K562 (cell line): ENCODE results near the gene GLT8D2. TPM values are rescaled to one million over a fixed set of nuclear protein-coding genes. Genes with fewer than 3 reads are reported as not detected.

ENCODE experiments used
- ATAC-seq: fragments of 200-7000 bp; cut with Tn5 transposase; 3 replicates; pipeline ENCODE4 v1.9.1; 2020; ENCODE audit warnings: moderate library complexity
- BruUV-seq: library from RNA; stranded (reverse); fragments of 400-500 nt; replicated peaks from 2 replicates; lab custom pipeline; 2021; lab: Mats Ljungman, UMichigan
- CTCF ChIA-PET: fragments of 300-600 bp; formaldehyde crosslinking; extraction: SDS; loops from one replicate; lab custom pipeline; 2021; ENCODE audit warnings: low intra/inter-chr PET ratio; lab: Yijun Ruan, JAX
- POLR2A ChIA-PET: fragments of 300-600, 350-650 bp; sonication (Branson Sonifier 250); formaldehyde crosslinking; extraction: SDS; loops from one replicate; lab custom pipeline; 2021; ENCODE audit warnings: antibody characterized with exemption, inconsistent platforms; lab: Yijun Ruan, JAX
- DNase-seq, 4 experiments: peaks; one replicate each; pipeline versions ENCODE4 v3.0.0 to v3.0.0-alpha.2; 2011 to 2018; ENCODE audit warnings: low spot score in 3 of 4, mixed read lengths in 3 of 4; ENCODE audit errors: extremely low read depth in 1 of 4
- FAIRE-seq: peaks from 2 replicates; lab custom pipeline; 2011; peaks lifted over from hg19 to GRCh38; lab: Jason Lieb, UNC
- H2AFZ ChIP-seq: 2 replicates; pipeline ENCODE4 v1.6.0; 2011; ENCODE audit warnings: low read depth, low read length, control low read depth, inconsistent platforms
- H3K27ac ChIP-seq: fragments of 200-600 bp; 3 replicates; pipeline ENCODE4 v1.8.0; 2011; ENCODE audit warnings: low read depth, mild to moderate bottlenecking, control low read depth, inconsistent platforms, low read length, moderate library complexity, mixed read lengths; ENCODE audit errors: extremely low read depth
- H3K27me3 ChIP-seq, 2 experiments: fragments of 300-600 bp in 1 of 2; 2 replicates in 1 of 2; 3 replicates in 1 of 2; pipeline versions ENCODE4 v1.6.0 to v1.8.0; 2011; ENCODE audit warnings: inconsistent platforms in 2 of 2, low read length in 2 of 2, mild to moderate bottlenecking in 1 of 2, mixed read lengths in 1 of 2, moderate library complexity in 1 of 2; ENCODE audit not compliant: control insufficient read depth in 2 of 2, insufficient read depth in 2 of 2
- H3K36me3 ChIP-seq: fragments of 300-600 bp; 3 replicates; pipeline ENCODE4 v1.8.0; 2011; ENCODE audit warnings: mild to moderate bottlenecking, low read length, inconsistent platforms; ENCODE audit not compliant: control insufficient read depth, insufficient read depth
- H3K4me1 ChIP-seq, 2 experiments: fragments of 200-600 bp in 1 of 2; replicated peaks in 1 of 2; 2 replicates in 1 of 2; 3 replicates in 1 of 2; pipeline versions ENCODE4 v1.5.1 to v1.8.0; 2011; ENCODE audit warnings: inconsistent platforms in 2 of 2, low read length in 2 of 2, mild to moderate bottlenecking in 1 of 2, mixed read lengths in 1 of 2, moderate library complexity in 1 of 2; ENCODE audit not compliant: control insufficient read depth in 2 of 2, insufficient read depth in 2 of 2
- H3K4me2 ChIP-seq: 2 replicates; pipeline ENCODE4 v1.6.1; 2011; ENCODE audit warnings: low read length, control low read depth, inconsistent platforms, mixed read lengths; ENCODE audit not compliant: insufficient read depth
- H3K4me3 ChIP-seq: fragments of 200-600 bp; sonication (generic), shearing (Covaris generic); 2 replicates; pipeline ENCODE4 v1.5.1; 2016; ENCODE audit warnings: control low read depth, inconsistent platforms
- H3K79me2 ChIP-seq: fragments of 200-600 bp; 3 replicates; pipeline ENCODE4 v1.8.0; 2011; ENCODE audit warnings: low read length, inconsistent platforms; ENCODE audit not compliant: control insufficient read depth, insufficient read depth
- H3K9ac ChIP-seq, 2 experiments: 2 replicates each; pipeline versions ENCODE4 v1.6.0 to v1.6.1; 2011; ENCODE audit warnings: low read depth in 2 of 2, low read length in 2 of 2, control low read depth in 1 of 2, inconsistent platforms in 1 of 2, mild to moderate bottlenecking in 1 of 2, mixed read lengths in 1 of 2; ENCODE audit not compliant: insufficient read depth in 1 of 2
- H3K9me1 ChIP-seq: one replicate; pipeline ENCODE4 v1.6.0; 2011; ENCODE audit warnings: inconsistent platforms, mild to moderate bottlenecking, low read length, moderate library complexity; ENCODE audit not compliant: control insufficient read depth, insufficient read depth
- H3K9me3 ChIP-seq: replicated peaks from 2 replicates; pipeline ENCODE4 v1.5.1; 2011; ENCODE audit warnings: low read depth, low read length, inconsistent platforms; ENCODE audit not compliant: control insufficient read depth, insufficient read depth
- H4K20me1 ChIP-seq: replicated peaks from 2 replicates; pipeline ENCODE4 v1.6.1; 2011; ENCODE audit warnings: low read length, inconsistent platforms, mixed read lengths; ENCODE audit not compliant: control insufficient read depth, insufficient read depth
- HLTF ChIP-seq: fragments of 450-650 bp; IDR thresholded peaks from 2 replicates; pipeline ENCODE4 v1.6.1; 2016
- HOXB6 ChIP-seq: fragments of 250-450 bp; sonication (Bioruptor Pico); IDR thresholded peaks from 2 replicates; pipeline ENCODE4 v1.5.1; 2022; ENCODE audit warnings: mild to moderate bottlenecking, borderline replicate concordance
- ILK ChIP-seq: fragments of 450-650 bp; IDR thresholded peaks from 2 replicates; pipeline ENCODE4 v1.6.1; 2016; ENCODE audit warnings: missing genetic modification characterization, low read depth, mild to moderate bottlenecking, missing compliant biosample characterization, moderate library complexity, borderline replicate concordance
- POLR2A ChIP-seq: fragments of 450-650 bp; conservative IDR thresholded peaks from 2 replicates; pipeline ENCODE4 v1.6.1; 2016
- PRPF4 ChIP-seq: fragments of 200-400 bp; formaldehyde crosslinking; IDR thresholded peaks from one replicate; pipeline ENCODE4 v1.6.1; 2017; ENCODE audit warnings: low read length, low read depth, mild to moderate bottlenecking; ENCODE audit not compliant: insufficient read depth, poor library complexity, severe bottlenecking
- RHOXF2B ChIP-seq: fragments of 250-450 bp; sonication (Bioruptor Pico); conservative IDR thresholded peaks from 2 replicates; pipeline ENCODE4 v1.5.1; 2021
- SUPT5H ChIP-seq: fragments of 450-650 bp; IDR thresholded peaks from 2 replicates; pipeline ENCODE4 v1.6.1; 2016
- ZNF143 ChIP-seq: sonication (generic); formaldehyde crosslinking; IDR thresholded peaks from 2 replicates; pipeline ENCODE4 v1.9.0; 2022; ENCODE audit warnings: mild to moderate bottlenecking, missing genetic modification reagents
- ZNF282 ChIP-seq: sonication (generic); formaldehyde crosslinking; IDR thresholded peaks from 2 replicates; pipeline ENCODE4 v1.8.1; 2023; ENCODE audit warnings: missing genetic modification reagents
- ZNF764 ChIP-seq: fragments of 250-450 bp; sonication (Bioruptor Pico); IDR thresholded peaks from 2 replicates; pipeline ENCODE4 v1.4.0; 2020; ENCODE audit warnings: low read depth, mild to moderate bottlenecking, moderate library complexity
- WGBS: fragments of 100-300 bp; shearing (Covaris generic); methylation state at CpG from one replicate; pipeline ENCODE4 v1.1.6; 2016; ENCODE audit warnings: low coverage, mixed read lengths; ENCODE audit not compliant: insufficient coverage; ENCODE audit errors: missing lambda C conversion rate; 5-methylcytosine and 5-hydroxymethylcytosine counted together
- in situ Hi-C: fragments of 300-500 bp; cut with MboI; formaldehyde crosslinking; loops from 4 replicates; pipeline ENCODE4 v1.15.0; 2018; ENCODE audit warnings: inconsistent platforms, mixed read lengths
- intact Hi-C: fragments of 100-400 bp; cut with micrococcal nuclease; formaldehyde crosslinking; loops from 2 replicates; pipeline ENCODE4 v1.14.2; 2022
- polyA plus RNA-seq, 8 experiments: library from polyadenylated mRNA; depleted of rRNA in 4 of 8; stranded (reverse) in 5 of 8; unstranded in 3 of 8; fragments of >200 nt; fragmentation: Nextera tagmentation in 2 of 8; fragmentation: Illumina TruSeq in 1 of 8; extraction: Ambion mirVana in 2 of 8; extraction: Trizol in 1 of 8; gene quantifications; 2 replicates each; pipeline versions ENCODE4 v1.2.1 to v1.2.3, GENCODE V29; 2011 to 2014; ENCODE audit warnings: inconsistent platforms in 1 of 8, missing spikeins in 1 of 8
- total RNA-seq, 7 experiments: library from RNA; depleted of rRNA in 6 of 7; stranded (reverse); fragments of >200 nt in 6 of 7; fragmentation: Illumina TruSeq in 2 of 7; extraction: Trizol in 2 of 7; gene quantifications; 2 replicates each; pipeline versions ENCODE4 v1.2.1 to v1.2.3, GENCODE V29; 2011 to 2021; ENCODE audit warnings: low replicate concordance in 1 of 7

GLT8D2 gene
- total and polyA plus RNA-seq, 9 of the 15 experiments (the other 6 are each of a cell fraction or from before 2014, with no cell fraction given), result 0.18 to 0.27 (median 0.18) TPM; not detected in 6

DNA sequence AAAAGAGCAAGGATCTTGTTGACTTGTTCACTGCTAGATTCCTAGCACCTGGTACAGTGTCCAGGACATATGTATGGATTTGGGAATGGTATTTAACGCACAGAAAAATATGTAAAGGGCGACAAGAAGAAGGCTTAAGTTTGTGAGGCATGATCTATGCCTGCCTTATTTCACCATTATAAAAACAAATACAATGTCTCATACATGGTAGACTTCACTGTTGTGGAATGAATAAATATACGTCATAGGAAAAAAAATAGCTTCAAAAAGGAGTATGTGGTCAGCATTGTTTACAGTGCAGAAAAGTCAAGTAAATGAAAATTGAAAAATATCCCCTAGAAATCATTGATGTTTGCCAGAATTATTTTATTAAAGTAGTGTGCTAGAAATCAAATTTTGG is 44.3 kb upstream of the GLT8D2 start:
- Histone ChIP-seq H3K4me2 (no peak overlapping the region), H3K27ac (no peak overlapping the region), H2AFZ (no peak overlapping the region), H3K36me3 (peaks cover 30% of the 10 kb centered on the region; the same call in 2 of the 3 replicates), H3K4me3 (no peak overlapping the region), H3K4me1 (peaks cover 0 to 2% of the 10 kb centered on the region in 2 experiments; a peak in 1 of 5 replicates), H3K27me3 (no peaks in the 10 kb centered on the region)
- intact Hi-C loops, result no loop called here
- 89% methylated on average over 3 of the region's 3 CpGs for WGBS
- FAIRE-seq (no peak), DNase-seq (no peak)
- POLR2A ChIA-PET, result no interaction called here
- CTCF ChIA-PET, result no interaction called here
- no peak for TF ChIP-seq HOXB6 (CRISPR knock-in tag)
- TF ChIP-seq POLR2A, result no peak
- no peak for TF ChIP-seq ZNF143
- no peak for TF ChIP-seq RHOXF2B (CRISPR knock-in tag)
- TF ChIP-seq ZNF282 (CRISPR knock-in tag), result no peak
- no peak for TF ChIP-seq SUPT5H
- TF ChIP-seq ZNF764 (CRISPR knock-in tag), result no peak
- no peak for TF ChIP-seq PRPF4
- TF ChIP-seq ILK (tag), result no peak
- TF ChIP-seq HLTF, result no peak
- TF ChIP-seq, all 486 proteins: peak for 0
- in situ Hi-C loops, result no loop called here
- H3K9me3 ChIP-seq, result no peaks in the 10 kb centered on the region
- no peaks in the 10 kb centered on the region for H3K79me2 ChIP-seq
- ATAC-seq, result no peak
- H3K9me1 ChIP-seq, result no peaks in the 10 kb centered on the region
- H3K9ac ChIP-seq, result no peak overlapping the region
- H4K20me1 ChIP-seq, result no peaks in the 10 kb centered on the region
- no TSS peak for BruUV-seq
